ENCODE data around the gene BMP7.
"Not testable (repeated sequence)": the region's sequence is repeated elsewhere in the genome, so short reads cannot be mapped to it uniquely, and the experiment has no call there.

BMP7 gene

DNA sequence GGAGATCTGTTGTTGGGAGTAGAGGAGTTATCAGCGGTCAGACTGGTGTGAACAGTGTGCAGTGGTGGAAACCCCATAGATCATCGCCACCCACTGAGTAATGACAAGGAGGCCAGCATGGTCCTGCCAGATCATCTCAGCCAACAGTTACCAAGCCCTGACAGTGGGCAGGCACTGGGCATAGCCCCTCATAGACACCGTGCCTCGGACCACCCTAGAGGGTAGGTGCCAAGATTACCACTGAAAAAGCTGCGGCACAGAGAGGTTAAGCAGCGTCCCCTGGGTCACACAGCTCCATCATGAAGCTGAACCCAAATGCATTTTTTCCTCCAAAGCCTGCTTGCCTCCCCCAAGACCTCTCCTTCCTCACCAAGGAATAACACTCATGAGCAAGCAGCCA is 21.5 kb upstream of the BMP7 start:
- DNase-seq (ENCODE audit: low spot score), result no peak

DNA sequence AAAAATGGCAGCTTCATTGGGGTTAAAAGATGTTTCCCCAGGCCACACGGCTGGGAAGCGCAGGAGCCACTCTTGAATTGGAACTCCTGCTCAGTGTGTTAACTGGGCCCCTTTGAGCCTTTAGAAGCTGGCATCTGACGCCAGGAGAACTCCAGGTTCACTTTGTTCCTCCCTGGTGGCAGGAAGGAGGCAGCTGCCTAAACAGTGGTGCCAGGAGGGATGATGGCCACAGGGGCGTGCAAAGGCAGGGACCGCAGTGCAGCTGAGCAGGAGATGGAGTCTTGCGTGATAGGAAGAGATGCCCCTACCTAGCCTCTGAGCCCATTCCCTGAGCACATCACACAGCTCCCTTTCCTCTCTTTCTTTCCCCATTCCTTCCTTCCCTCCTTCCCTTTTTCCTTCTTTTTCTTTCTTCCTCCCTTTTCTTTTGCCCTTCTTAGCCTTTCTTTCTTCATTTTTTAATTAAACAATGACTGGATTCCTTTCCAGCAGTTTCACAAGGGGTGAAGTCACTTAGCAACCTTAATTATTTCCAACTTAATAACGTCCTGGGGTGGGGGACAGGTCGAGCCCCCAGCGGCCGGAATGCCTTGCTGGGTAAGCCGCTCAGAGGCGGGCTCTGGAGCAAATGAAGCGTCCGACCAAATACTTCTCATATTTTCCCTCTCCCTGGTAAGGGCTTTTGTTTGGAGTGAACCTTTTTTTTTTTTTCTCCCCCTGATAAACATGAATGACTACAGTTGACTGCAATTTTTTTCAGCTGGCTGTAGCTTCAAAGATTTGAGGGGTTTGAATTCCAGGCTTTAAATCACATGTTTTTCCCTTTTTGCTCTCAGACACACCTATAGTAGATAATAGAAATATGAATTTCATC is 20.8 kb upstream of the BMP7 start:
- DNase-seq (ENCODE audit: low spot score), result no peak

DNA sequence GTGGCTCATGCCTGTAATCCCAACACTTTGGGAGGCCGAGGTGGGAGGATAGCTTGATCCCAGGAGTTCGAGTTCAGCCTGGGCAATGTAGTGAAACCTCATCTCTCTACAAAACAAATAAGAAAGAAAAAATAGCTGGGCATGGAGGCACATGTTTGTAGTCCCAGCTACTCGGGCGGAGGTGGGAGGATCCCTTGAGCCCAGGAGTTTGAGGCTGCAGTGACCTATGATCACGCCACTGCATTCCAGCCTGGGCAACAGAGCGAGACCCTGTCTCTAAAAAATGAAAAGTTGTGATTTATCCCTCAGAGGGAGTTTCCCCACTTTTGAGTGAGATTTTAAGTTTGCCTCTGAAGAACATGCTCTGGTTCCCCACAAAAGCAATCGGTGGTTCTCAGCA is 17.4 kb upstream of the BMP7 start:
- DNase-seq (ENCODE audit: low spot score), result no peak

DNA sequence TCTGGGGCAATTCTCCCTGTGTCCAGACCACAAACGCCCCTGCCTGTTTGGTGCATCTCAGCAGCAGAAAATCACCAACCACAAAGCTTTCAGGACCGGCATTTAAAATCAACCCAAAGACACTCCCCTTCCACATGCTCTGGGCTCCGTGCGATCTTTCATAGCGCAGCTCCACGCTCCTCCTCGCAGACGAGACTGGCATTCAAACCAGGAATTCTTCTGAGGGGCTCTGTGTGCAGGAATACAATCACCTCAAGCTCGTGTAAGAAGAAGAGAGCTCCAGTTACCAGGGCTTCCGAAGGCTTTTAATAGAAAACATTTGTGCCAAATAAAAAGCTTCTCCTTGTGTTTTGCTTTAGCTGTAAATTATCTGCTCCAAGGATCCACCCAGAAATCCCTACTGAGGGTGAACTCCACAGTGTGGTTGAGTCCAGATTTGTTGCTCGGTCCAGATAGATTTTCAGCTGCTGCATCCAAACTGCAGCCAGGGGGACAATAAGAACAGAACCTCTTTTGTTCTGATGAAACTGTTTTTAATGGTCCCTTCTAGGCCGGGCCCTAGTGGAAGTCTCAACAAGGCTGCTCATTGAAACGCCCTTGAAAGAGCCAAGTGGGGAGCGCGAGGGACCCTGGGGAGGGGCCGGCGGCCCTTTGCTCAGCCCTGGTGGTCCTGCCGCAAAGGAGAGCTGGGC is 16.4 kb upstream of the BMP7 start:
- DNase-seq (ENCODE audit: low spot score), result no peak

DNA sequence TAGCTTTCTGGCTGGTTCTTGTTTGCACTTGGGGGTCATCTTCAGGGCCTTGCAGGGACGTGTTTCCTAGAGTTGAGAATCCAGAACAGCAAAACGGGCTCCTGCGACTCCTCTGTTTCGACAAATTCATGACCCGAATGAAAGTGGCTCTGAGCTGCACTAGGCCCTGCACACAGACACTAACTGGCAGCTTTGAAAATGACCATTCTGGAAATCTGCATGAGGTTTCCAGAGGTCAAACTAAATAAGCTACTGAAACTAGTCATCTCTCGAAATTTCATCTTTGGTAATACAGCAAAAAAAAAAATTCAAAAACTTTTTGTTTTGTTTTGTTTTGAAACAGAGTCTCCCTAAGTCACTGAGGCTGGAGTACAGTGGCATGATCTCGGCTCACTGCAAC is 15.5 kb upstream of the BMP7 start:
- DNase-seq (ENCODE audit: low spot score), result no peak

DNA sequence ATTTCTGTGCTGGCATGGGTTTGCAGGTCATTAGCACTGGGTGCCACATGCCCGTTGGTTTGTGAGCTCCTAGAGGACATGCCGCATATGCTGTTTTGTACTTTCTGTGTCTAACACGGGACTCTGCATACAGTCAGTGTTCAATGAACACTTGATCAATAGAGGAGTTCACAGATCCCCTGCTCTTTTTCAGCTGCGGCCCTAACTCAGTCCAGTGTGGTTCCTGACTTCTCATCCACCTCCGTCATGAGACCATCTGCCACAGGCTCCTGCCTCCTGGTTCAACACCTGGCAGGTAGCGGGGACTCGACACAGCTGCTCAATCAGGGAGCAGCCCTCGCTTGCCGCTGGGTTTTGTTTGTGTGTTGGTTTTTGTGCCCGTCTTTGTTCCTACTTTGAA is 13.8 kb upstream of the BMP7 start:
- DNase-seq (ENCODE audit: low spot score), result no peak

DNA sequence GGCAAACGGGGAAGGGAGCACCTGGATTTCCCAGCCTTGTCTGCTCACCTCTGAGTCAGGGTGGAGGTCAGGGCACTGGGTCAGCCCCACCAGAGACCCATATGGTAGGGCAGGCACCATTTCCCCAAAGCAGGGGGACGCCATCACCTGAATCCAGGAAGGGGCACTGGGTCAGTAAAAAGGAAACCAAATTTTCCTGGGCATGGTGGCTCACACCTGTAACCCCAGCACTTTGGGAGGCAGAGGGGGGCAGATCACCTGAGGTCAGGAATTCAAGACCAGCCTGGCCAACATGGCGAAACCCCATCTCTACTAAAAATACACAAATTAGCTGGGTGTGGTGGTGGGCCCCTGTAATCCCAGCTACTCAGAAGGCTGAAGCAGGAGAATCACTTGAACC is 13.1 kb upstream of the BMP7 start:
- not testable (repeated sequence) for DNase-seq (ENCODE audit: low spot score)

DNA sequence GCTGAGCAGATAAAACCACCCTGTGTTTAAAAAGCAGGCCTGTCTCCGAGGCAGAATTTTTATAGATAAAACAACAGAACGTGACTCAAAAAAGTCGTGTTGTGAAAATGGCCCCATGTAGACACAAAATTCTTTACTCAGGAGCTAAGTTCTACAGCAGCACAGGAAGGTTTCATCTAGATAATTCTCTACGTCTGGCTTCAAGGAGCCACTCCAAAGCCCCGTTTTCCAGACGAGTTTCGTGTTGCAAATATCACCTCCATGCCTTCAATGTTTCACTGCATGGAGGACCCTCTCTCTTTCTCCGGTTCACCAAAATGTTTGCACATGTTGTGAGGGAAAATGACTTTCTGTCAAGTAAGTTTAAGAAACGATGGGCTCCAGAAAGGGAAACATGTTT is 12.0 kb upstream of the BMP7 start:
- no peak for DNase-seq (ENCODE audit: low spot score)

DNA sequence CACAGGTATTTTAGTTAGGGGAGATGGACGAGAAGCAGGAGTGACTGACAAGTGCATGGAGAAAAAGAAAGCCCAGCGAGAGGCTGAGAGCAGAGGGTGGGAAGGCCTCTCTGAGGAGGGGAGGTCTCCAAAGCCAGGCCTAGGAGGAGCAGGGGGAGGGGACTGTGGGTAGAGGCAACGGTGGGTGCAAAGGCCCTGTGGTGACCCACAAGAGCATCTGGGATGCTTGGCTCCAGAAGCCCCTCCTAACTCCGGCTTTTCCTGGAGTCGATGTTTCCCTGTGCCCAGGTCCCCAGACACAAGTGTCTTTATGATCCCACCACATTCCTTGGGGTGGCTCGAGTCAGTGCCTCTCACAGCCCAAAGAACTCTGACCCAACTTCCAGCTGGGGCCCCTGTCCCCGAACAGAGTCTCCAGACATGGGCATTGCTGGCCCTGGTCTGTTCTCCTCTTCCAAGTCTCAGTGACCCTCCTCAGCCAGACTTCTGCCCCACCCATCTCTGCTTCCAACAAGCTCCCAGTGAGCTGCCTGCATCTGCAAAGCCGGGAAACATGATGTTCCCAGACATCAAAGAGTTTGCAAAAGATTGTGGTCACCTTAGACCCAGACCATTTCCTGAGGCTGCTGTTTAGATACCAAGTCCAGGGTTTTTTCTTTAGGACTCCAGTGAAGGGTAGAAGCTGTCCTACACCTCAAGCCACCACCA is 11.1 kb upstream of the BMP7 start:
- DNase-seq (ENCODE audit: low spot score), result no peak

DNA sequence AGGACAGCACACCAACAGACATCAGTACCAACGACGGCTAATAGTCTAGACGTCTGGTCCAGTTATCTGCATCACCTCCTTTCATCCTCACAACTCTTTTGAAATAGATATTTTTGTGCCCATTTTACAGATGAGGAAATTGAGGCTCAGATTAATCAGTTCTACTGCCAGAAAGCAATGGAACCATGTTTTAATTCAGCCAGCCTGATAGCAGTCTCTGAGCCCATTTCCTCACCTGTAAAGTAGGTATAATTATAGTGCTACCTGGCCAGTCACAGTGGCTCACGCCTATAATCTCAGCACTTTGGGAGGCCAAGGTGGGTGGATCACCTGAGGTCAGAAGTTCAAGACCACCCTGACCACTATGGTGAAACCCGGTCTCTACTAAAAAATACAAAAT is 9.8 kb upstream of the BMP7 start:
- no peak for DNase-seq (ENCODE audit: low spot score)

DNA sequence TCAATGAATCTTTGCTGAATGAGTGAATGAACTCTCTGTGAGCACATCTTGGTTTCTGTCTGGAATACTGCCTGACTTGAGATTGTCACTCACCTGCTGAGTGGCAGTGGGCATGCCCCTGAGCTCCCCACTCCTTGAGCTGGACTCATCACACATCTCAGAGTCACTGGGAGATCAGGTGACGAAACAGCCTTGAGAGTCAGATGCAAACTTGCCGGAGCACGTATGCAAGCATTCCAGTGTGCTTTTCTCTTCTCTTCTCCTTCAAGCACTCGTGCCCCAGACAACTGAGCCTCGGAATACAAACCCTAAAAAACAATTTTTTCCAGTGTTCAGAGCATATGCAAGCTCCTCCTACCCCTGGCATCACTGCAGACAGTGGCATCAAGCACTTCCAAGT is 9.4 kb upstream of the BMP7 start:
- no peak for DNase-seq (ENCODE audit: low spot score)

DNA sequence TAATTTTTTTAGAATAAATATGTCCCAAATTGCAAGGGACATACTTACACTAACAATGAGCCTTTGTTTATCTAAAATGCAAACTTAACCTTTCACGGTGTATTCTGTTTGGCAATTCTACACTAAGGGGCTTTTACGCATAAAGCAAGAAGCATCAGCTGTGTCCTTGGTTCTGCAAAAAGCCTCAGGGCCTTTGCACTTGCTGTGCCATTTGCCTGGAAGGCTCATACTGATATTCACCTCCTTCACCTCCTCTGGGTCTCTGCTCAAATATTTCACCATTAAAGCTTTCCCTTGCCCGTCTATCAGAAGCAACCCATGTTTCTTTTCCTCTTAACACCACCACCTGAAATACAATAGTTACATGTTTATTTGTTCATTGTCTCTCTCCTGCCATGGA is 8.9 kb upstream of the BMP7 start:
- no peak for DNase-seq (ENCODE audit: low spot score)

DNA sequence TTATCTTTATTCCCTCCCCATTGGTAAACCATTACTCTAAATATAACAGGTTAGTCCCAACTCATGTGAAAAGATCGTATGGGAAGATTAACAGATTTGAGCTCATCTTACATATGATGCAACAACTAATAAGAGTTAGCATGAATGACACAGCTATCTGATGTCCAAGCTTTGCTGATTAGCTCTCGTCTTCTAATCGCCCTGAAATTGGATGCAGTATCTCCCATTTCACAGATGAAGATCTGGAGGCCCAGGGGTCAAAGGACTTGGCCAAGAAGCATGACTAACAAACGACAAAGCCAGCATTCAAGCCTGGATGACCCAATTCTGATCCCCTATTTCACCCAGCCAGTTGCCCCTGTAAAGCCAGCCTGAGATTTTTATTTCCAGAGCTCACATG is 8.4 kb upstream of the BMP7 start:
- no peak for DNase-seq (ENCODE audit: low spot score)

DNA sequence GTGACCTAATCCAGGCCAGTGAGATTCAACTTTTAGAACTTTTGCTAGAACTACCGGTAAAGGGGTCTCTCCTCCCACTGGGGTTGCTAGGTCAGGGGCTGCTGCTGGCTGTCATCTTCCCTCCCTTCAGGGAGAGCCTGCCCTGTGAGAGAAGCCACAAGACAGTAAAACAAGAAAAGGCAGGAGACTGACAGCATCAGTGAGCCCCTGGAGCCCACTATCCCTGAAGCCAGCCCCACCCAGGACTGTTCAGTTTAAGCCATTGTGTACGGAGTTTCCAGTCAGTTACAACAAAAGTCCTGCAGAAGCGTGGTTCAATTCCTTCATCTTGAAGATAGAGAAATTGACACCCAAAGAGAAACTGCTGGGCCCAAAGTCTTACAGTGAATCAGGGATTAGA is 7.9 kb upstream of the BMP7 start:
- no peak for DNase-seq (ENCODE audit: low spot score)

DNA sequence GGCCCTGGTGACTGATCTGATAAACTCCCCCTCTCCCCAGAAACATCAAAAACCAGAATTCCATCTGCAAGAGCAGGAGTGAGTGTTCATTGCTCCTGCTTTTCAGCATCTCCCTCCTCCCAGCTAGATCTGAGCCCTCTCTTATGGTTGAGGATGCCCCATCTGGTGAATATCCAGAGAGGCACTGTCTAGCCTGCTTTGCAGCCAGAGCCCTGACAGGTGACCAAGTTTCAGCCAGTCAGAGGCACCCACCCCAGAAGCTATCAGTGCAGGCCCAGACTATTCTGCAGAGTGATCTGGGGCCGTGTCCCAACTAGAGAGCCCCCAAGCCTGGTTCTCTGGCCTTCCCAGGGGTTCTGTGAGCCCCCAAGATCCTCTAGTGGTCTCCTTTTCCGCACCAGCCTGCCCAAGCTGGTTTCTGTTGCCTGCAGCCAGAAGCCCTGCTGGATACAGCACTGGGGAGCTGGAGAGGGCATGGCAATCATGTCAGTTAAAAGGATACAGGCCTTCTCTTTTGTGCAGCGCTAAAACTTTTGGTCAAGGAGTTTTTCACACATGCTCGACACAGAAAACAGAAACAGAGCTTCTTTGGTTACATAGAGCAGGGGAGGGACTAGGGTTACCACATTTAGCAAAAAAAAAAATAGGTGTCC is 6.6 kb upstream of the BMP7 start:
- no peak for DNase-seq (ENCODE audit: low spot score)

DNA sequence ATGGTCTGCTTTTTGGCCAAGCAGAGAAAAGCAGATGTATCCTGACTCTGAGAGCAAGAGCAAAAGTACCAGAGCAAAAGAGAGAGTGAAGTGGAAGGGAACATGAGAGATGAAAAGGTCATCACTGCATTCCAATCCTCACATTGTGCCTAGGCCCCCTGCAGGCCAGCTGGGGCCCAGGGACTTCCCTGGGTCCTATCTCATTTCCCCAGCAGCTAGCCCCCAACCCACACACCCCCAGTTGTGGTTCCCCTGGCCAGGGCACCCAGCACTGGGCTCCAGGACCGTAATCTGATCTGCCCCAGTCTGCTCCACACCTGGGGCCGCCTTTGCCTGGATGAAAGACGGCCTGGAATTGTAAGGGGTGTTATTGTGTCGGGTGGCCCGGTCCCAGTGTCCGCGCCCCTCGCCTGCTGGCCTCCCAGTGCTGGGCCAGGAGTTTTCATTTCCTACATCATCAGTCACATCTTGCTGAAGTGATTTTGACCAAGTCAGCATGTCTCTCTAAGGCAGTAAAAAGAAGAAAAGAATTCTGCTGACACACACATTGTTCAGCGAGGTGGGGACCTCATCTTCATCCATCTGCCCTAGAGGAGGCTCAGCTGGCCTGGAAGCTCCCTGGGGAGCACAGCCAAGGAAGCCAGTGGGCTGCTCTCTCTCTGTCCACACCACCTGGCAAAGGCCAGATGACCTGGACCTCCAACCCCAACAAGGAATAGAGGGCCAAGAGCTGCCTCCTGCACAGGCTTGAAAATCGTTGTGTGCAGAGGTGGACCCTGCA is 4.0 kb upstream of the BMP7 start:
- DNase-seq (ENCODE audit: low spot score), result no peak

DNA sequence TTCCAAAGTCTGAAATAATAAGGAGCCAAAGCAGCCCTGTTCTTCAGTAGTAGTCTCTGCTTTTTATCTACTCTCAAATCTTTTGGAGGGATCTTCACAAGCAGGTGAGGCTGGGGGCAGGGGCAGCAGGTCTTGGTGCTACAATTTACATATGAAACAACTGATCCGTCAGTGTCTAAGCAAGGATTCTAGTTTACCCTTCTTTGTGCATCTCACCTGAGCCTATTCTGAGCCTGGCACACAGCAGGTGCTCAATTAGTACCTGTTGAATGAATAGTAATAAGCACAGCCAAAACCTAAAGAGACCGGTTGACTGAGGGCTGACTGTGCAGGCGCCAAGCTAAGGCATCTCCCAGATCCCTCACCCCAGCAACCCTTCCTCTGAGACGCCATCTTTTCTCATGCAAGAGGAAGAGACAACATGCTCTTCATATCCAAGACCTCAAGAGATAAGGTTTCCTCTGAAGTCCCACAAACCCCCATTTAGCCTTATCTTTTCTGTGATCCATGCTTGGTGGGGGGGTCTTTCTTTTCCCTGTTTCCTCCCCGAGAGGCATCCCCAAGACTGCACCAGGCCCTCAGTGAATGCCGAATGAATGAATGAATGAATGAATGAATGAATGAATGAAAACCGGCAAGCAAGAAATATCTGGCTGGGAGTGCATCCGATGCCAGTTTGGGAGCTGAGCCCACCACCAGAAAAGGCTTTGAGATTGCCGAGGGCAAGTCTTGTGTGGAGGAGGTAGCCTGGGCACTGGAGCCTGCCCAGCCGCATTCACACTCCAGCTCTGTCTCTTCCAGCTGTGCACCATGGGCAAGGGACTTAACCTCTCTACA is 2.9 kb upstream of the BMP7 start:
- DNase-seq (ENCODE audit: low spot score), result no peak

DNA sequence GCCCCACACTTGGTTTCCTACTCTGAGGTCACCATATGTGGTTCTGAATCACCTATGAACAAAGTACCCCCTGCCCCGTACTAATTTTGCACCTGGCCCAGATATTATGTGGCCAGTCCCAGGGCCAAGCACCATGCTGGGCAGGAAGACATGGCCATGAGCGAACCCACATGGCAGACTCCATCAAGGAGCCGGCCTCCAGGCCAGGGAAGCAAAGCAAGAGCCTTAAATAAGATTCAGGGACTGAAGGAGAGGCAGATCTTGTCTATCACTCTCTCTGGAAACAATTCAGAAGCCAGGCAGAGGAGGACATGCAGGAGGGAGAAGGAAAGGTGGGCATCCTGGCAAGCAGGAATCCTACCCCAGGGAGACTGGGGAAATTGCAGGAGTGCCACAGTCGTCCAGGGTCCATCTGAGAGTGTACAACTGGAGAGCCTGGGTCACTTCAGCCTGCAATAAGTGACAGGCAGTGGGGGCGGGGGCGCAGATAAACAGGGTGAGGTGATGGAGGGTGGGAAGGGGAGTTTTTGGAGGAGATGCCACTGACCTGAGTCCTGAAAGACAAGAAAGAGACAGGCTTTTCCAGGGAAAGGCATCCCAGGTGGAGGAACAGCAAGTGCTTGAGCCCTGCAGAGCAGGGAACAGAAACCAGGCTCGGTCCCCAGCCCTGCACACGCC is 2.1 kb upstream of the BMP7 start:
- DNase-seq (ENCODE audit: low spot score), result no peak

DNA sequence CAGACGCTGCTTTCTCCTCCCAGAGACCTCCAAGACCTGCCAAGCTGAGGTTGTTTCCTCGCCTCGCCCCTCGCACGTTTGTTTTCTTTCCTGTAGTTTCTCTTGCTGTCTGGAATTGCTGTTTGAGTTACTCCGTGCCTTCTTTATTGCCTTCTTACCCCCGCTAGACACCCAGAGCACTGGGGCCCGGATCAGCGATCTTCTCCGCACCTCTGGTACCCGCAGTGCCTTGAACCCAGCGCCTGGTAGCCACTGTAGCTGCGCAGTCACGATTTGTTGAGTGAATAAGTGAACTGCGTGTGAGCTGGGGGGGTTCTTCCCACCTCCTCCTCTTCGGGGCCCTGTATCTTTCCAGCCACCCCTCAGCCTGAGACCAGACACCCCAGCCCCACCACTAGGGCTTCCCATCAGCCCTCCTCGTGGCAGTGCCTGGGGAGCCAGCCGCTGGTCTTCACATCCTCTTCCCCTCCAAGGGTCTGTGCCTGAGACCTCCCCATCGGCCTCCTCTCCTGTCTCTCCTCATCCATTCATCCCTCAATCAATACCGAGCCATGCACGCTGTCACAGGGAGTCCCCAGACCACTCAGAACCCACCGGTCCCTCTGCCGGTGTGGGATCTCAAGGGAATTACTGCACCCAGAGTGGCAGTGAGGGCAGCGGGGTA is 849 bp upstream of the BMP7 start:
- no peak for DNase-seq (ENCODE audit: low spot score)

DNA sequence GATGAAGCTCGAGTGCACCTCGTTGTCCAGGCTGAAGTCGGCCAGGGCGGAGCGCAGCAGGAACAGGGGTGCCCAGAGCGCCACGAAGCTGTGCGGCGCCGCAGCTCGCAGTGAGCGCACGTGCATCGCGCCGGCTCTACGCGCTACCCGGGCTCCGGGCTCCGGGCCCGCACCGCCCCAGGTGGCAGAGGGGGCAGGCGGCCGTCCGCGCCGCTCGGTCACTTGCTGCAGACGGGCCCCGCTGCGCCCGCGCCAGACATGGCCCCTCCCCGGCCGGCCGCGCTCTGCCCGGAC is 497 bp downstream of the BMP7 start:
- DNase-seq (ENCODE audit: low spot score), result no peak
